ENCODE measurements around the gene SDCCAG8. TPM values are rescaled to one million over a fixed set of nuclear protein-coding genes. Genes with fewer than 3 reads are reported as not detected.

Gene SDCCAG8
- total RNA-seq, 2 donors from 2014 or later = 41.7 to 55.6 TPM

DNA sequence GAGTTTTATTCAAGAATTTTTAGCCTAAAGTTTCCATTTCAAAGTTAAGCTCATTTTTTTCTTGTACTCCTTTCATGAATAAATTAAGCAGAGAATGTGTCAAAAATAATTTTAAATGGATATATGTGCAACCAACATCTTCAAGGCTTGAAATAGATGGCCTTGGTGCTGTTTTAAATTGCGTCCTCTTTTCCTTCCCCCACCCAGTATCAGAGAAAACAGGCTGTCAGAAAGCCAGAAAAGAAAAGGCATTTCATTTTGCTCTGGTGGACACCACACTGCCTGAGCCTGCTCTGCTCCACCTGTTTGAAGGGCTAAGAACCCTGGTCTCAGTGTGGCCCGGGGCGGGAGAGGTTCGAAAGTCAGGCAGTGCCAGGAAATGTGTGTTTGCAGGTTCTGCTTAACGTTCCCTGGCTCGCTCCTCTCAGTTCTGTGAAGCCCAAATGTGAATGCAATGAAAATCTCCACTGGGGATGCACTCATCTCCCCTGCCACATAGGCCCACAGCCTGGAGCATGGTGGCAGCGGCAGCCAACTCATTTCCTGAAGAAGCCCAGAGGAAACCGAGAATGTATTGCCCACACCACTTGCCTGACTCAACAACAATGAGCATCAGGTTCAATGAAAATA, 134.4 kb downstream of the SDCCAG8 start:
- Histone ChIP-seq H3K36me3 (no peaks in the 10 kb centered on the region), H3K4me3 (no peak overlapping the region), H3K27me3 (replicated peaks; ENCODE audit: insufficient read depth) (no peaks in the 10 kb centered on the region), H3K9me3 (no peaks in the 10 kb centered on the region), H3K27ac (no peak overlapping the region), H3K4me1 (replicated peaks) (no peaks in the 10 kb centered on the region)
- DNase-seq (ENCODE audit: low spot score) = no peak
- 93% methylated on average over 8 of the region's 8 CpGs for WGBS
- intact Hi-C loops (cut with DNase I) = no loop called here
- TF ChIP-seq, protein P1, sequence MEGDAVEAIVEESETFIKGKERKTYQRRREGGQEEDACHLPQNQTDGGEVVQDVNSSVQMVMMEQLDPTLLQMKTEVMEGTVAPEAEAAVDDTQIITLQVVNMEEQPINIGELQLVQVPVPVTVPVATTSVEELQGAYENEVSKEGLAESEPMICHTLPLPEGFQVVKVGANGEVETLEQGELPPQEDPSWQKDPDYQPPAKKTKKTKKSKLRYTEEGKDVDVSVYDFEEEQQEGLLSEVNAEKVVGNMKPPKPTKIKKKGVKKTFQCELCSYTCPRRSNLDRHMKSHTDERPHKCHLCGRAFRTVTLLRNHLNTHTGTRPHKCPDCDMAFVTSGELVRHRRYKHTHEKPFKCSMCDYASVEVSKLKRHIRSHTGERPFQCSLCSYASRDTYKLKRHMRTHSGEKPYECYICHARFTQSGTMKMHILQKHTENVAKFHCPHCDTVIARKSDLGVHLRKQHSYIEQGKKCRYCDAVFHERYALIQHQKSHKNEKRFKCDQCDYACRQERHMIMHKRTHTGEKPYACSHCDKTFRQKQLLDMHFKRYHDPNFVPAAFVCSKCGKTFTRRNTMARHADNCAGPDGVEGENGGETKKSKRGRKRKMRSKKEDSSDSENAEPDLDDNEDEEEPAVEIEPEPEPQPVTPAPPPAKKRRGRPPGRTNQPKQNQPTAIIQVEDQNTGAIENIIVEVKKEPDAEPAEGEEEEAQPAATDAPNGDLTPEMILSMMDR (IDR thresholded peaks at IDR 0.05) = no peak
- TF ChIP-seq POLR2A (IDR thresholded peaks at IDR 0.05) (no peak), POLR2AphosphoS5 (IDR thresholded peaks at IDR 0.05) (no peak)

- H3K9me3 ChIP-seq = no peaks in the 10 kb centered on the region
- no peaks in the 10 kb centered on the region for H3K27me3 ChIP-seq (replicated peaks; ENCODE audit: insufficient read depth)
- no peaks in the 10 kb centered on the region for H3K36me3 ChIP-seq
- no peak overlapping the region for H3K27ac ChIP-seq
- TF ChIP-seq POLR2AphosphoS5 (IDR thresholded peaks at IDR 0.05) = no peak
- TF ChIP-seq, protein P1 (IDR thresholded peaks at IDR 0.05) = no peak
- TF ChIP-seq POLR2A (IDR thresholded peaks at IDR 0.05) = no peak
- no peaks in the 10 kb centered on the region for H3K4me1 ChIP-seq (replicated peaks)
- H3K4me3 ChIP-seq = no peak overlapping the region
- 100% methylated on average over 1 of the region's 1 CpG for WGBS
- no peak for DNase-seq (ENCODE audit: low spot score)
- intact Hi-C loops (cut with DNase I) = no loop called here
These were observed 135.5 kb downstream of the SDCCAG8 start for GRCh38 chr1:243391355-243391754.

DNA sequence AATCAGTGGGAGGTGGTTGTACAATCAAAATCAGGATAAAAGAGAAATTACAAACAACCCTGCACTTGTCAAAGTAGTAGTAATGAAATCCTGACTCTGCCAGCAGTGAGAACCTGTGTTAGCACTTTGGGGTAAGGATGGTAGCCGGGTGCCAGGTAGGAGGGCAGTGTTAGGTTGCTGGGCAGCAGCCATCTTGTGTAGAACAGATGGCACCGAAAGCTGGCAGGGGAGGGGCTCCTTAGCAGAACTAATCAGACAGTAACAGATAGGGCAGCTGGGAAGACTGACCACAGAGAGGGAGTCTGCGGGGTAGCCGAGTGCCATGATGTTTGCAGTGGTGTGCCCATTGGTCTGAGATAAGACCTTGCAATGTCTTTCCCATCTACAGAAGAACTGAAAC, 137.3 kb downstream of the SDCCAG8 start:
- Histone ChIP-seq H3K4me1 (replicated peaks) (no peaks in the 10 kb centered on the region), H3K4me3 (no peak overlapping the region), H3K27me3 (replicated peaks; ENCODE audit: insufficient read depth) (no peaks in the 10 kb centered on the region), H3K36me3 (no peaks in the 10 kb centered on the region), H3K27ac (no peak overlapping the region), H3K9me3 (no peaks in the 10 kb centered on the region)
- TF ChIP-seq POLR2A (IDR thresholded peaks at IDR 0.05) (no peak), POLR2AphosphoS5 (IDR thresholded peaks at IDR 0.05) (no peak)
- TF ChIP-seq, protein P1 (IDR thresholded peaks at IDR 0.05) = no peak
- intact Hi-C loops (cut with DNase I) = no loop called here
- DNase-seq (ENCODE audit: low spot score) = no peak
- 99% methylated on average over 4 of the region's 4 CpGs for WGBS

- H3K9me3 ChIP-seq = no peaks in the 10 kb centered on the region
- TF ChIP-seq POLR2AphosphoS5 (IDR thresholded peaks at IDR 0.05) = no peak
- TF ChIP-seq, protein P1 (IDR thresholded peaks at IDR 0.05) = no peak
- no peak for TF ChIP-seq POLR2A (IDR thresholded peaks at IDR 0.05)
- 78% methylated on average over 4 of the region's 4 CpGs for WGBS
- H3K36me3 ChIP-seq = no peaks in the 10 kb centered on the region
- no peaks in the 10 kb centered on the region for H3K4me1 ChIP-seq (replicated peaks)
- H3K4me3 ChIP-seq = no peak overlapping the region
- no peak for DNase-seq (ENCODE audit: low spot score)
- no peak overlapping the region for H3K27ac ChIP-seq
- intact Hi-C loops (cut with DNase I) = no loop called here
- H3K27me3 ChIP-seq (replicated peaks; ENCODE audit: insufficient read depth) = no peaks in the 10 kb centered on the region
These were observed 138.2 kb downstream of the SDCCAG8 start for GRCh38 chr1:243394066-243394465.
